ENCODE measurements around the gene IFNW1. TPM values are rescaled to one million over a fixed set of nuclear protein-coding genes. Genes with fewer than 3 reads are reported as not detected.

The IFNW1 gene
- total and polyA plus RNA-seq, 2 donors (not counting 3 experiments of a cell fraction or from before 2014, with no cell fraction given) = not detected

- intact Hi-C loops (cut with micrococcal nuclease) (no loop called here), dilution Hi-C loops (cut with MboI; ENCODE audit: extremely low pct_ligation_motif_present, low sequenced_read_pairs) (no loop called here)
- no peak overlapping the region for H3K27ac ChIP-seq (ENCODE audit: insufficient read depth, low read depth, low read length)
- peak overlapping the region; percentile 77 for H2AFZ ChIP-seq (ENCODE audit: low read depth, low read length)
- no peaks in the 10 kb centered on the region for H3K79me2 ChIP-seq (ENCODE audit: control insufficient read depth, insufficient read depth, low read length)
- no peak overlapping the region for H3K4me2 ChIP-seq (ENCODE audit: insufficient read depth, low read length)
- no TSS peak for BruUV-seq (replicated peaks)
- H3K4me3 ChIP-seq (replicated peaks in 1 of 3; ENCODE audit: insufficient read depth in 1 of 3, low read depth in 1 of 3, low read length in 3 of 3) = no peak overlapping the region
- POLR2A ChIA-PET = no interaction called here
- H3K27me3 ChIP-seq (ENCODE audit: control insufficient read depth in 2 of 2, insufficient read depth in 2 of 2, low read length in 2 of 2) = no peaks in the 10 kb centered on the region
- CTCF ChIA-PET = interaction anchor here (0.8 to 2.1 kb wide), 4 partner anchors 9 to 19 kb away, joined by 3 to 12 read pairs (median 4); partner anchors contain the start of gene IFNB1
- H3K9me3 ChIP-seq (replicated peaks; ENCODE audit: control insufficient read depth, insufficient read depth, low read length) = no peaks in the 10 kb centered on the region
- H3K9me1 ChIP-seq (replicated peaks; ENCODE audit: control insufficient read depth, extremely low read depth, insufficient read depth, low read length) = no peaks in the 10 kb centered on the region
- H4K20me1 ChIP-seq (replicated peaks; ENCODE audit: control insufficient read depth, extremely low read depth, insufficient read depth, low read length) = no peaks in the 10 kb centered on the region
- FAIRE-seq = no peak
- no peak for TF ChIP-seq GATA2 (IDR thresholded peaks at IDR 0.05; ENCODE audit: insufficient read depth, insufficient read length, low read depth, low read length)
- no peak for TF ChIP-seq POLR2AphosphoS5 (IDR thresholded peaks at IDR 0.05; ENCODE audit: insufficient read depth, low read depth, low read length)
- TF ChIP-seq MYC (IDR thresholded peaks at IDR 0.05; ENCODE audit: low read depth, low read length) = no peak
- TF ChIP-seq JUN (IDR thresholded peaks at IDR 0.05; ENCODE audit: borderline replicate concordance, insufficient read depth, insufficient read length, low read depth) = no peak
- TF ChIP-seq FOS (IDR thresholded peaks at IDR 0.05; ENCODE audit: borderline replicate concordance, insufficient read depth, low read length) = no peak
- TF ChIP-seq MAX (IDR thresholded peaks at IDR 0.05; ENCODE audit: insufficient read depth, insufficient read length) = no peak
- no peak for TF ChIP-seq EZH2 (IDR thresholded peaks at IDR 0.05; ENCODE audit: borderline replicate concordance, low read depth, low read length, severe bottlenecking)
- TF ChIP-seq CTCF (IDR thresholded peaks at IDR 0.05; ENCODE audit: extremely low read depth in 1 of 2, insufficient read depth in 1 of 2, low read depth in 1 of 2, low read length in 2 of 2) = no peak
- H3K36me3 ChIP-seq (ENCODE audit: control insufficient read depth in 2 of 2, extremely low read depth in 1 of 2, insufficient read depth in 2 of 2, low read length in 2 of 2) = no peaks in the 10 kb centered on the region
- H3K4me1 ChIP-seq (ENCODE audit: control insufficient read depth, extremely low read depth, insufficient read depth, low read length) = peaks cover 2% of the 10 kb centered on the region
- no peak for DNase-seq (ENCODE audit: low read depth, low spot score)
- H3K9ac ChIP-seq (replicated peaks; ENCODE audit: extremely low read depth, insufficient read depth, low read length) = no peak overlapping the region
These were observed 44.8 kb downstream of the IFNW1 start for GRCh38 chr9:21096901-21097255.
